GM19455 (cell line): ENCODE data around the gene DDR1.

Experiments
- ATAC-seq: cut with Tn5 transposase; IDR thresholded peaks from one replicate; pipeline ENCODE4 v1.9.1; 2021; ENCODE audit not compliant: unreplicated experiment

The DDR1 gene

DNA sequence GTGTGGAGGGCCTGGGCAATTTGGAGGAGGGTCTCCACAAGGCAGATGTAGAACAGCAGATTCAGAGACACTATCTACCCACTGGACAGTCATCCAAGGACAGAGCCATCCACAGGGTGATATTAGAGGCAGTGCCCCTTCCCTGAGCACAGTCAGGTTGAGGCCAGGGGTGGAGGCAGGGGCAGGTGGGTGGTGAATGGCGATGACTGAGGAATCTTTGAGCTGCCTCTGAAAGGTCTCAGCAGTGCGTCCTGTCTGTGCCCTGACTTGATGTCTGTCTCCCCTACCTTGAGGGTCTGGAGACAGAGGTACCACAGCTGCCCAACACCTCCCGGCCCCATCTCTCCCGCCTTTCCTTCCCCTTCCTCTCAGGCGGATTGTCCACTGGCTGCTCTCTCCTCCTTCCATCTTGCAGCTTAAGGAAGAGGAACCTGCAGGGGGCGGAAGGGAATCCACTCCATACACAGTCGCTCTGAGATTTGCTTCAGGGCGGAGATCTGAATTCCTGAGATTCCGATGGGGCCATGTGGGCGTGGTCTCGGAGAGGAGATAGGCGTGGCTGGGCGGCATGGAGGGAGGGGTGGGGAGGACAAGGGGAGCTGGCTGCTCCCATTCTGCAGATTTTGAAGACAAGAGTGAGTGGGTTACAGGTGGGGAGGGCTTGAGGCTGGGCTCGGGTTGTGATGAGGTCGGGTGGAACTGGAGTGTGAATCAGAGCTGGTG is 58.2 kb downstream of the DDR1 start:
- no peak for ATAC-seq

DNA sequence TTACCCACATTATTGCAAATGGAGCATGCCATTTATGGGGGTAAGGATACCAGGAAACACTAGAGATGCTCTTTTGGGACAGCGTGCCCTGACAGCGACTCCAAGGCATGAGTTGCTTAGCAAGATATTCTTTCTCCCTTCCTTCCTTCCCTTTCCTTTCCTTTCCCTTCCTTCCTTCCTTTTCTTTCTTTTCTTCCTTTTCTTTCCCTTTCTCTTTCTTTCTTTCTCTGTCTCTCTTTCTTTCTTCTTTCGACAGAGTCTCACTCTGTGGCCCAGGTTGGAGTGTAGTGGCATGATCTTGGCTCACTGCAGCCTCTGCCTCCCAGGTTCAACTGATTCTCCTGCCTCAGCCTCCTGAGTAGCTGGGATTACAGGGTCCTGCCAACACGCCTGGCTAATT is 59.7 kb downstream of the DDR1 start:
- ATAC-seq: no peak

DNA sequence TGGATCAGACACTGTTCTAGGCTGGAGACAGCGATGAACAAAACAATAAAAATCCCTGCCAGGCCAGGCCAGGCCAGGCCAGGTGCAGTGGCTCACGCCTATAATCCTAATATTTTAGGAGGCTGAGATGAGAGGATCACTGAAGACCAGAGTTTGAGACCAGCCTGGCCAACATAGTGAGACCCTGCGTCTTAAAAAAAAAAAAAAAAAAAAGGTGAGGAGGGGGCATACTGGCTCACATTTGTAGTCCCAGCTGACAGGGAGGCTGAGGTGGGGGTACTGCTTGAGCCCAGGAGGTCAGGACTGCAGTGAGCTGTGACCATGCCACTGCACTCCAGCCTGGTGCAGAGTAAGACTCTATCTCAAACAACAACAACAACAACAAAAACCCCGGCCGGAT is 61.0 kb downstream of the DDR1 start:
- no peak for ATAC-seq

DNA sequence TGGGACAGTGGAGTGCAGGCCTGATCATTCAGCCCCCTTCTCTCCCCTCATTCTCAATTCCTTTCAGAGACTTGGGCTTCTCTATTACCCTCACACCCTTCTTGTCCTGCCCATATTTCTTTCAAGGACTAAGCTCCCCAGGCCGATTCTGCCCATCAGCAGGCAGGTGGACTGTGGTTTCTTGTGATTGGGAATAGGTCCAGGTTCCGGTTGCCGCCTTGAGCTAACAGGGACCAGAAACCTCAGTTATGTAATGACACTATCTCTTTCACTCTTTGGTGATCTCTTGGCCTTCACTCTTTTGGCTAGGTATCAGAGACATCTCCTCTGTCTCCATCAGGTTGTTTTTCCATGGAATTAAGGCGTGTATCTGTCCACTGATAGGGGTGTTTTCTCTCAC is 62.9 kb downstream of the DDR1 start:
- no peak for ATAC-seq

DNA sequence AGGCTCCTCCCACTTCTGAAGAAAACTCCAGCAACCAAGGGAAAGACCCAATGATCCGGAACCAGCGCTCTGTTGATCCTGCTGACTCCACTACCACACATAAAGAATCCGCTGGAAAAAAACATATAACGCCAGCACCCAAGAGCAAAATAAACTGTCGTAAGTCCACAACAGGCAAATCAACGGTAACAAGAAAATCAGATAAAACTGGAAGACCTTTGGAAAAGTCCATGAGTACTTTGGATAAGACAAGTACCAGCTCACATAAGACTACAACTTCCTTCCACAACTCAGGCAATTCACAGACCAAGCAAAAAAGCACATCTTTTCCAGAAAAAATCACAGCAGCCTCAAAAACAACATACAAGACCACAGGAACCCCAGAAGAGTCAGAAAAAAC is 64.5 kb downstream of the DDR1 start:
- no peak for ATAC-seq
